ENCODE results near the gene TTC7B.

GRCh38 chr14:90803249-90803648, 13.0 kb downstream of the TTC7B start:
- TF ChIP-seq, protein P1, sequence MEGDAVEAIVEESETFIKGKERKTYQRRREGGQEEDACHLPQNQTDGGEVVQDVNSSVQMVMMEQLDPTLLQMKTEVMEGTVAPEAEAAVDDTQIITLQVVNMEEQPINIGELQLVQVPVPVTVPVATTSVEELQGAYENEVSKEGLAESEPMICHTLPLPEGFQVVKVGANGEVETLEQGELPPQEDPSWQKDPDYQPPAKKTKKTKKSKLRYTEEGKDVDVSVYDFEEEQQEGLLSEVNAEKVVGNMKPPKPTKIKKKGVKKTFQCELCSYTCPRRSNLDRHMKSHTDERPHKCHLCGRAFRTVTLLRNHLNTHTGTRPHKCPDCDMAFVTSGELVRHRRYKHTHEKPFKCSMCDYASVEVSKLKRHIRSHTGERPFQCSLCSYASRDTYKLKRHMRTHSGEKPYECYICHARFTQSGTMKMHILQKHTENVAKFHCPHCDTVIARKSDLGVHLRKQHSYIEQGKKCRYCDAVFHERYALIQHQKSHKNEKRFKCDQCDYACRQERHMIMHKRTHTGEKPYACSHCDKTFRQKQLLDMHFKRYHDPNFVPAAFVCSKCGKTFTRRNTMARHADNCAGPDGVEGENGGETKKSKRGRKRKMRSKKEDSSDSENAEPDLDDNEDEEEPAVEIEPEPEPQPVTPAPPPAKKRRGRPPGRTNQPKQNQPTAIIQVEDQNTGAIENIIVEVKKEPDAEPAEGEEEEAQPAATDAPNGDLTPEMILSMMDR (IDR thresholded peaks at IDR 0.05): no peak
- TF ChIP-seq EZH2 (IDR thresholded peaks at IDR 0.05; ENCODE audit: borderline replicate concordance, insufficient read depth, low read depth, low read length, poor library complexity, severe bottlenecking): no peak
